ENCODE results near the gene TFAP2B.

- TF ChIP-seq, protein P1, sequence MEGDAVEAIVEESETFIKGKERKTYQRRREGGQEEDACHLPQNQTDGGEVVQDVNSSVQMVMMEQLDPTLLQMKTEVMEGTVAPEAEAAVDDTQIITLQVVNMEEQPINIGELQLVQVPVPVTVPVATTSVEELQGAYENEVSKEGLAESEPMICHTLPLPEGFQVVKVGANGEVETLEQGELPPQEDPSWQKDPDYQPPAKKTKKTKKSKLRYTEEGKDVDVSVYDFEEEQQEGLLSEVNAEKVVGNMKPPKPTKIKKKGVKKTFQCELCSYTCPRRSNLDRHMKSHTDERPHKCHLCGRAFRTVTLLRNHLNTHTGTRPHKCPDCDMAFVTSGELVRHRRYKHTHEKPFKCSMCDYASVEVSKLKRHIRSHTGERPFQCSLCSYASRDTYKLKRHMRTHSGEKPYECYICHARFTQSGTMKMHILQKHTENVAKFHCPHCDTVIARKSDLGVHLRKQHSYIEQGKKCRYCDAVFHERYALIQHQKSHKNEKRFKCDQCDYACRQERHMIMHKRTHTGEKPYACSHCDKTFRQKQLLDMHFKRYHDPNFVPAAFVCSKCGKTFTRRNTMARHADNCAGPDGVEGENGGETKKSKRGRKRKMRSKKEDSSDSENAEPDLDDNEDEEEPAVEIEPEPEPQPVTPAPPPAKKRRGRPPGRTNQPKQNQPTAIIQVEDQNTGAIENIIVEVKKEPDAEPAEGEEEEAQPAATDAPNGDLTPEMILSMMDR (IDR thresholded peaks at IDR 0.05; ENCODE audit: low read length): no peak
- no peak for TF ChIP-seq EZH2 (IDR thresholded peaks at IDR 0.05; ENCODE audit: borderline replicate concordance, low read length)
Measured at GRCh38 chr6:50837589-50838445, 19.1 kb downstream of the TFAP2B start.

Data from OCI-LY1 (cell line).